GM04503 (cell line): ENCODE results near the gene COQ10B.
"Not testable (repeated sequence)": the region's sequence is repeated elsewhere in the genome, so short reads cannot be mapped to it uniquely, and the experiment has no call there.

Source experiments
- DNase-seq: peaks from one replicate; pipeline ENCODE4 v3.0.0-alpha.2; 2012; ENCODE audit warnings: low read depth

COQ10B gene

DNA sequence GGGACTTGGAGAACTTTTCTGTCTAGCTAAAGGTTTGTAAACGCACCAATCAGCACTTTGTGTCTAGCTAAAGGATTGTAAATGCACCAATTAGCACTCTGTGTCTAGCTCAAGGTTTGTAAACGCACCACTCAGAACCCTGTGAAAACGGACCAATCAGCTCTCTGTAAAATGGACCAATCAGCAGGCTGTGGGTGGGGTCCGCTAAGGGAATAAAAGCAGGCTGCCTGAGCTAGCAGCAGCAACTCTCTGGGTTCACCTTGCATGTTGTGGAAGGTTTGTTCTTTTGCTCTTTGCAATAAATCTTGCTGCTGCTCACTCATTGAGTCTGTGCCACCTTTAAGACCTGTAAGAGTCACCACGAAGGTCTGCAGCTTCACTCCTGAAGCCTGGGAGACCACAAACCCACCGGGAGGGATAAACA, 2.4 kb upstream of the COQ10B start:
- DNase-seq, result not testable (repeated sequence)

DNA sequence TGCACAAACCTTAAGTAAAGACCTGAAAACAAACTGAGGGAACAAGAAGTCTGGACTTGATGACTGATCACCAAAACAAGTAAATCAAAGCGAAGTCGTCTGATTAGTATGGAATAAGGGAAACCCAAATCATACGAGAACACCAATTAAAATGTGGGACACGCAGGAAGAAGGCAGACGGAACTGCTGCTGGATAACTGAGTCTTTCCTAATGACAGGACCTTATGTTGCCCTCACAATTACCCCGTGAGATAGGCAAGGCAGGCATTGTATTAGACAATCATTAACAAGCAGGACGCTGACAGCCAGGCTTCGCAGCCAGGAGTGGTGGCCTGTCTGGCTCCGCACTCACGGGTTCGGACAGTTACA, 614 bp upstream of the COQ10B start:
- no peak for DNase-seq

DNA sequence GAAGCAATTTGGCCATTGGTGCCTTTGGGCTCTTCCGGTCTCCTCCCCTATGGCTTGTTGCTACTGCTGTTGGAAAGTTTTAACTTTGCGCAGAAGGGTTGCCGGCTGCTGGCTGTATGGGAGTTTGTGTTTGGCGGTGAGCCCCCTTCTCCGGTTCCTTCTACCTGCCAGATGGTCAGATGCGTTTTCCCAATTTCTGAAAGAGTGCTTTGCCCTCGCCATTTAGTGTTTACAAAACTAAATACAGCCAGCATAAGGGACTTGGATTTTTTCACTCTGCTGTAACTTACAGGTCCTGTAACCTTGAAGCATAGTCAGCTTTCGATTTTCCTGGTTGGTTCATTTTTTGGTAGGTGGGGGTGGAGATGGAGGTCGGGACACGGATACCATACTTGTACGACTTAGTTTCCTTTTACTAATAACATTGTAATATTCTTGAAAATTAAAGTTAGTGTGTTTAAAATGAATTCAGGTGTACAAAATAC, 604 bp downstream of the COQ10B start:
- DNase-seq, result peak; percentile 74

DNA sequence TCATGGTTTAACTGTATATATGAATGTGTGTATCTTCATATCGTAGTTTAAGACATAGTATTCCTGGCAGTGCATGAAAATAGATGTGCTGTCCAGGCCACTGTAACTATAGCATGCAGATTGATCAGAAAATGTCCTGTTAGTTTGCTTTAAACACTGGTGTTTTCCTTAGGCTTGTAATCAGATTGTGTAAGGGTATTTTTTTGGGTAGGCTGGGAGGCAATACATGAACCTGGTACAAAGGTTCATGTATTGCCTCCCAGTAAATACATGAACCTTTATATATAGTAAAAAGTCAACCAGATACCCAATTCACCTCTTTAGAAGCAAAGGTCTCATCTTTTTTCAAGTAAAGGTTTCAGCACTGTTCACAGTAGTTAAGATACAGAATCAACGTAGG, 1.6 kb downstream of the COQ10B start:
- no peak for DNase-seq

DNA sequence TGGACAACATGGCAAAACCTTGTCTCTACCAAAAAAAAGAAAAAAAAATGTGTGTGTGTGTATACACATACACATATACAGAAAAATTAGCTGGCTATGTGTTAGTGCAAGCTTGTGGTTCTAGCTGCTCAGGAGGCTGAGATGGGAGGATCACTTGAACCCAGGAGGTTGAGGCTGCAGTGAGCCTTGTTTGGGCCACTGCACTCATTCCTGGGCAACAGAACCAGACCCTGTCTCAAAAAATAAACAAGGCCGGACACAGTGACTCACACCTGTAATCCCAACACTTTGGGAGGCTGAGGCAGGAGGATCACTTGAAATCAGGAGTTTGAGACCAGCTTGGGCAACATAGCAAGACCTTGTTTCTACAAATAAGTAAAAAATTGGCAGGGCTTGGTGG, 2.1 kb downstream of the COQ10B start:
- DNase-seq, result no peak

DNA sequence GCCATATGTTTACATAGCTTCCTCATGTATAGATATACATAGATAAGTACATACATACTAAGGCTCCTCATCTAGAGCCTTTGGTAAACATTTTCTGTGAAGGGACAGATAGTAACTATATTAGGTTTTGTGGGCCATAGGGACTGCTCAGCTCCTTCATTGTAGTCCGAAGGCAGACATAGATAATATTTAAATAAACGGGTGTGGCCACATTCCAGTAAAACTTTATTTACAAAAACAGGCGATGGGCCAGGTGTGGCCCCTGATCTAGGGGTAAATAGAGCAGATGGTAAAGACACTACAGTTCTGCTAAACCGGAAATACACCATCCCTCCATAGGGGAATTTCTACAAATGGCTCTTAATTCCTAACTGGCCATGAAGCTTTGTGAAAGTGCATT, 7.3 kb downstream of the COQ10B start:
- DNase-seq, result no peak

DNA sequence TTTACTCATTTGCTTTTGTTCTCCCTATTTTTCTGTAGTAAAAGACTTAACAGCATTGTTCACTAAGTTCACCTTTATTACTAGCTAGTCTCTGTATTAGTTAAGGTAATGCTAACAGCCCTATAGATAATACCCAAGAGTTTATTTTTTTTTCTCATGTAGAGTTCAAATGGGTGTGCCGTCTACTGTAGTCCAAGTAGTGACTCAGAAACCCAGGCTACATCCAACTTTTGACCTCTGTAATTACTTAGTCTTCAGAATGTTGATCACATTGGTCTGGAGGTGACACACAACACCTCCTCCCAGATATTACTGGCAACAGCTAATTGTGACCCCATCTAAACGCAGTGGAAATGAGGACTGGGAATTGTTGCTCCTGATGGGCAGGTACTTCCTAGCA, 7.7 kb downstream of the COQ10B start:
- no peak for DNase-seq

DNA sequence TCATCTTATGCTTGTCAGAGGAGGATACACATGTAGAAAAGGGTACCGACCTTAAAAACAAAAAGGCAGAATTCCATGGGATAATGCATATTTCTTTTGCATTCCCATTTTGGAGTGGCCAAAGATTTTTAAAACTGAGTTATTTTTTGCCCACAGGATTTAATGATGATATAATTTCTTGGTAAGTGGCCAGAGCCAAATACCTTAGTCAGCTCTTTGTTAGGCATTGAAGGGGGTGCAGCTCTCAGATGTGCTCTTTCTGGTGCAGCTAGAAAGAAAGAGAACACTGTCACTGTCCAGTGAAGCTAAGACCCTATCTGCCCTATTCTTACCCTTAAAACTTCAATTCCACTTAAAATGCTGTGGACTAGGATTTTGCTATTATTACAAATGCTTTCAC, 10.8 kb downstream of the COQ10B start:
- no peak for DNase-seq

DNA sequence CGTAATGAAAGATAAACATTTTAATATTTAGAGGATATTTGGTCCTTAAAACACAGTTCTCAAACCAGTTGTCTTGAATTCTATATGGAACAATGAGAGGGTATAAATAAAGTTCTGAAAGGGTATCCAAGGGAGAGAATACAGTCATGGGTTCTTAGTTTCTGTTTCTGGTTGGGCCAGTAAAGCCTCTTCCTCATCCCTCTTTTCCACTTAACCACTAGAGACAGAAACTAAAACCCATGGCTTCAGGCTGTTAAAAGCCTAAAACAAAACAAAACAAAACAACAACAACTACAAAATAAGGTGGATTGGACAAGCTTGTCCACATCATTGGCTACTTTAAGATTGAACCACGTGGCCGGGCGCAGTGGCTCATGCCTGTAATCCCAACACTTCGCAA, 18.8 kb downstream of the COQ10B start:
- no peak for DNase-seq

DNA sequence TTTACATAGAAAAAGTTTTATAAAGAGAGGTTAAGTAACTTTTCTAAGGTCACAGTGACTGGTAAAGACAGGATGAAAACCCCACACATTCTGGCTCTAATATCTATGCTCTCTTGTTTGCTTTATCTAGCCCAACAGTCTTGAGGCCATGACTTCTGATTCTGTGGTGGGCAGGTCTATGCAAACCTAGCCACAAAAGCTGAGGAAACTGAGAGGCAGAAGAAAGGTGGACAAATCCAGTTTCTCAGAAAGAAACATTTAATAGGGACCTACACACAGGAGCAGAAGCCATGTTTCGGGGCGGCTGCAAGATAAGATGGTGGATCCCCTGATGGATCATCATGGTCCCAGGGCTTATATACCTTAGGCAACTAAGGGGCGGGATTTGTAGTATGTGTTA, 24.4 kb downstream of the COQ10B start:
- no peak for DNase-seq

DNA sequence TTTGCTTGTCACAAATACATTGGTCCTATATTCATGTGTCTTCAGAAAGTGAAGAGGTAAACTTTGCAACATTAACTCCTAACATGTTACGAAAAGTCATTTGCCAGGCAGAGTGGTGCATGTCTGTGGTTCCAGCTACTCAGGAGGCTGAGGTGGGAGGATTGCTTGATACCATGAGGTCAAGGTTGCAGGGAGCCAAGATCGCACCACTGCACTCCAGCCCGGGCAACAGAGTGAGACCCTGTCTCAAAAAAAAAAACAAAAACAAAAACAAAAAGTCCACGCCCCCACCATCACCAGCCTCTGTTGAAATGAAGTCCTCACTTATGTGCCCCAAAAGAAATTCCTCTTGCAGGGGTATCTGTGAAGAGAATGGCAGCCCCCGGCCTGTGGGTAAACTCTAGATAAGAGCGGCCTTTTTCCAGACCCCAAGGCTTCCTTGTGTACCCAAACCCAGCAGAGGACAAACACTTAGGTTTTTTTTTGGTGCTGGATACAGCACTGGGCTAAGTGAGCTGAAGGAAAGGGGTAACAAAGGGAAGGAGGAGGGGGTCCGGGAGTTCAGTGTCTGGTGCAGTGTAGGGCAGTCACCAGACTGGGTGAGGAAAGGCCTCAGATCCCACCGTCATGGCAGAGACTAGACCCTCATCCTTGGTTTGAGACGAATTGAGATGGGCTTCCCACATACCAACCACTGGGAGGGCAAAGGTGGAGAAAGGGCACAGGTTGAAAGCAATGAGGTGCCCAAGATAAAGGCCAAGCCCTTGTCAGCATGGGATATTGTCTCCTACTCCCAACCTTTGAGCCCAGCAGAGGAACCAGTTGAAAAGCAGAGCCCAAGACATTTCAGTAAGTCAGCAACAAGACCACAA, 27.0 kb downstream of the COQ10B start:
- DNase-seq, result no peak

DNA sequence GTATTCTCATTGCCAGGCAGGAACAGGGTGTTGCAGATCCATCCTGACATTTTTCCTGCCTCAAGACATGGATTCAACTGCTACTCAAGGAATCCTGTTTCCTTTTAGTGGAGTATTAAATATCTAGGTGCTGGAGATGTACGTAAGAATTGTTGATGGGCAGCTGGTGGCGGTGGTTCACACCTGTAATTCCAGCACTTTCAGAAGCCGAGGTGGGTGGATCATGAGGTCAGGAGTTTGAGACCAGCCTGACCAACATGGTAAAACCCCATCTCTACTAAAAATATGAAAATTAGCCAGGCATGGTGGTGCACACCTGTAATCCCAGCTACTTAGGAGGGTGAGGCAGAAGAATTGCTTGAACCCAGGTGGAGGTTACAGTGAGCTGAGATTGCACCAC, 30.9 kb downstream of the COQ10B start:
- not testable (repeated sequence) for DNase-seq

DNA sequence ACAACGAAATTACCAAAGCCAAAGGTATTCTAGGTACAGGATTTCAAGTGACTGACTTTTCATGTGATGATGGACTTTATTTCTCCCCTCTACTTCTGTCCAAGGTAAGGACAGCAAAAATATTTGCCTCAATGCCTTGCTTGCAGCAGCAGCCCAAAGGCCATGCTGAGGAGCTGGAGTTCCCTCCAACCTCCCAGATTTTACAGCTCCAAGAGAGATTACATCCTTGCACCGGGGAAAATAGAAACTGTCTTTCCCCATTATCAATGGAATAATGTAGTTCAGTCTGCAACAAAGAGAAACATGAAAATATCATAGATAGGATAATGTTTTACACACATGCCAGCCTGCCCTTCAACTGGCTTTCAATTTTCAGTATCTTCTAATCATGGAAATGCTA, 32.8 kb downstream of the COQ10B start:
- DNase-seq, result no peak

DNA sequence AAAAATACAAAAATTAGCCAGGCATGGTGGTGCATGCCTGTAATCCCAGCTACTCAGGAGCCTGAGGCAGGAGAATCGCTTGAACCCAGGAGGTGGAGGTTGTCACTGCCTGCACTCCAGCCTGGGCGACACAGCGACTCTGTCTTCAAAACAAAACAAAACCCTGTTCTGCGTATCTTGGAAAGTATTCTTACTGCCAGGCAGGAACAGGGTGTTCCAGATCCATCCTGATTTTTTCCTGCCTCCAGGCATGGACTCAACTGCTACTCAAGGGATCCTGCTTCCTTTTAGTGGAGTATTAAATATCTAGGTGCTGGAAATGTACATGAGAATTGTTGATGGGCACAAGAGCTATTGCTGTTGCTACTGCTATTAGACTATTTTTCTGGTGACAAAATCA, 34.0 kb downstream of the COQ10B start:
- DNase-seq, result no peak

DNA sequence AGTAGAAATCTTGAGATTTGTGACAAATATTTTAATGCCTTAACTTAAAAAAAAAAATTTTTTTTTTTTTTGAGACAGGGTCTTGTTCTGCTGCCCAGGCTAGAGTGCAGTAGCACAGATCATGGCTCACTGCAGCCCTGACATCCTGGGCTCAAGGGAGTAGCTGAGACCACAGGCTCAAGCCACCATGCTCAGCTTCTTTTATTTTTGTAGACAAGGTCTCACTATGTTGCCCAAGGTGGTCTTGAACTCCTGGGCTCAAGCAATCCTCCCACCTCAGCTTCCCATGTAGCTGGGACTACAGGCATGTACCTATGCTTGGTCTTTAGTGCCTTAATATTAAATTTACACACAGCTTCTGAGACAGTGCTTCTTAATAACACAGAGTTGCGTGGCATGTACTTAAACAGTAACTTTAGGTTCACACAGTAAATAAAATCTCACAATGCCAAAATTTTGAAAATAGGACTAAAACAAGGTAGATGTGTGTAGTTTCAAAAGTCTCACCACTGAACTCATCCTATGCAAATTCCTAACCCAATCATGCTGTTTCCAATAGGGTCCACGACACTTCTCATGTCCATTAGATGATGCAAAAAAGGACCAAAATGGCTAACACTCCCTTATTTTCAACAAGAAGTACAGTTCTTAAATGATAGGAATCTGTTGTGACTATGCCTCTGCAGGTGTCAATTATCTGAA, 42.2 kb downstream of the COQ10B start:
- no peak for DNase-seq

DNA sequence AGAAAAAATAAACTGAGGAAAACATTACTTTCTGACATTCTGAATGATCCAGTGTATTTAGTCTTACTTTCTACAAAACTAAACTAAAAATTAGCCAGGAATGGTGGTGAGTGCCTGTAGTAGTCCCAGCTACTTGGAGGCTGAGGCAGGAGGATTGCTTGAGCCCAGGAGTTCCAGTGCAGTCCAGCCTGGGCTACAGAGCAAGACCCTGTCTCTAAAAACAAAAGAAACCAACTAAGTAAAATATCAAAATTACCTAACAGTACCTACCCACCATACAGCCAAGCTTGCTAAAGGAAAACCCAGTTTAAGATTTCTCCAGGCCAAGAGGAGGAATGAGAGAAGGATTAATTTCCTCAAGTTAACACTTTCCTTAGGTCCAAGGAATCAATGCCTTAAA, 43.3 kb downstream of the COQ10B start:
- no peak for DNase-seq

DNA sequence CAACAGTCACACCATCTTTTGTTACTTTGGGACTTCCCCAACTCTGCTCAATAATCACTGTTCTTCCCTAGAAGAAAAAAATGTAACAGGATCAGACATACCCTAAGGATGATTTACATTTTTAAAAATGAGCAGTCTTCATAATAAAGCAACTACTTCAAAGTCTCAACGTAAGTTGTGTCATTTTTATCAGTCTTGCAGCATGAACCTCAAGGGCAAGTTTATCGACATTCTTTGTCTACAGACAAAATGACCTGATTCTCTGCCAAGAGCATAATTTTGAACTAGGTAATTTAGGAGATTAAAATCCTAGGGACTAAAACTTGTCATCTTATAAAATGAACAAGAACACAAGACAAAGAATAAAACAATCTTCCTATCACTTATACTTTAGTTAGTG, 44.0 kb downstream of the COQ10B start:
- DNase-seq, result no peak

DNA sequence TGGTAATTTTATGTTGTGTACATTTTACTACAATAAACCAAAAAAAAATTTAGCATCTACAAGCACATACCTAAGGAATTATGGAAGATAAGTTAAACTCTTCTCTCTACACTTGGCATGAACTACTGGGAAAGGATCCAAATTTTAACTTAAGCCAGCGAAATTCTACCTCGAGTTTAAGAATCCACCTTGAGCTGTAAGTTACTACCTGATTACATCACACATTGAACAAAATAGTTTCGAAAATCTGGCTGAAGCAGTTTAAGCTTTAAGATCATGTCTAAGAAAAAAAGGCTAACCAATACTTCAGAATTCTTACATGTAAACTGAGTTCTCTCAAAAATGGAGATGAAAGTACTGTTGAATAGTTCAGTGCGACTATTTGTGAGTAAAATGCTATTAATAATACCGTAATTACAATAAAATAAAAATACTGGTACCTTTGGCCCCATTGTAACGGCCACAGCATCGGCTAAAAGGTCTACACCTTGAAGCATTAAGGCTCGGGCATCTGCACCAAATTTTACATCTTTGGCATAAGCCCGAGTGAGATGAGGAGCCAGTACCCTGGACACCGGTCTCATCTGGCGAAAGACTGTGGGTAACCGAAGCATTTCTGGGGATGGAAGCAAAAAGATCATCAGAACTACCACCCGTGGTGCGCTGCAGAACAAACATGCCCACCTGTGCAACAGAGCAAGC, 45.0 kb downstream of the COQ10B start:
- no peak for DNase-seq

DNA sequence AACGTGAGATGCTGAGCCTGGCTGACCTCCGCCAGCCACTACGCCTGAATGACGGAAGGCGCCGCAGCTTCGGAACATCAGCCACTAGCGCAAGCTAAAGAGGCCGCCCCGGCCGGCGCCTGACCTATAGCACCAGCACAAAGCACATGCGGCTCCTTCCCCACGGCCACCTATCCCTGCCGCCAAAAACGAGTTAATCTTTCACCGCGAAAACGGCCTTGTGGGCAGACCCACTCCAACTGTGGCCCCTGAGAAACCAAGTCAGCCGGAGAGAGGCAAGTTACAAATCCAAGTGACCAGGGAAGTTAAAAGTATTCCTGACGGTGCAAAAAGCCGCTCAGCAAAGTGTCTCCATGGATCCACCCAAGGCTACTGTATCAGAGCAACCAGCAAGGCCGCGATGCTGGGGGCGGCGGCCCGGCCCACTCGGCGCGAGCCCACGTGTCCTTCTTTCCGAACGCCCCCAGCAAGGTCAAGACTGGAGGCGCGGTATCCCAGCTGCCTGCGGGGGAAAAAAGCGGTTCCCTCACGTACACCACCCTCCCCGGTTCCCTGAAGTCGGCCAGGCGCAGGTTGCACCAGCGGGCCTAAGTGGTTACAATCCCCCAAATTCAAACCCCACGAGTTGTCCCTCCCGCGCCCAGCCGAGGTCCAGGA, 45.7 kb downstream of the COQ10B start:
- no peak for DNase-seq

DNA sequence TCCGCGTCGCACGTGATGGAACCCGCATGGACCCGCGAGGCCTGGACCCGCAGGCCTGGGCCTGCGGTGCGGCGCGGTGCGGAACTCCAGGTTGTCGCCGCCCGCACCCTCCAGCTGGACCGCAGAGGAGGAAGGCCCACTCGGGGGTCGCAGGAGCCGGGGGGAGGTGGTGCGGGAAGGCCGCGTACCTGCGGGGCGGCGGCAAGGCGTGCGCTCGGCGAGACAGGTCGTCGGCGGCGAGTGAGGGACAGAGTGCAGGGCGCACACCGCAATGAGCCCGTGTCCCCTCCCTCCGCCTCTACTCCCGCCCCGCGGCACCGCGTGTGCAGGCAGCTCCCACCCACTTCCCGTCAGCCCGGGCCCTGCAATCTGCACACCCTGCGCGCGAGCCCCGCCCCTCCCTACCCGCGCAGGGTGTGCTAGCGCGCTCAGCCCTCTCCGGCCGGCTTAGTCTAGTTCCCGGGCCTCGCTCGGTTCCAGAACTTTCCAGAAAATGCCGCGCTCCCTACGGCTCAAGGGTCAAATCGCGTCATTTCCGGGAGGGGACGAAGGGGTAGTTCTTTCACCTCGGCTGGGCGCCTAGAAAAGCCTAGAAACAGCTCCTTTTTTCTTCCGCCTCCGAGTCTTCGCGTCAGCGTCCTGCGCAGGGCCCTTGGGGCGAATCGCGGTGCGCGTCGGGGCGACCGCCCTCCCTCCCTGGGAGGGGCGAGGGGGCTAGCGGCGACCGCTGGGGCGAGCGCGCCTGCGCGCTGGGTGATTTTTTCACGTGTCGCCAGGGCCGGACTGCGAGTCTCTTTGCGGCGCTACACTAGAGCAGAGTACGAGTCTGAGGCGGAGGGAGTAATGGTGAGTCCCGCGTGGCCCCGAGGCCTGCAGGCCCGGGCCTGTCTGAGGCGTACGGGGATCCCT, 46.5 kb downstream of the COQ10B start, which contains the start of the genes HSPD1 and HSPE1:
TSS of gene HSPD1 (minus strand) at position 247 of the 909 bp plus-strand sequence. CDS start 992 bp downstream, outside the sequence.
TSS of gene HSPE1 (plus strand) at position 786 of the 909 bp plus-strand sequence. CDS start at position 844, 58 bp downstream.
- DNase-seq, result peak; percentile 98
